ENCODE measurements around the gene SPAG6.
A peak's percentile ranks its signal among the peaks of the same experiment; 100 is the strongest.

SPAG6 gene

DNA sequence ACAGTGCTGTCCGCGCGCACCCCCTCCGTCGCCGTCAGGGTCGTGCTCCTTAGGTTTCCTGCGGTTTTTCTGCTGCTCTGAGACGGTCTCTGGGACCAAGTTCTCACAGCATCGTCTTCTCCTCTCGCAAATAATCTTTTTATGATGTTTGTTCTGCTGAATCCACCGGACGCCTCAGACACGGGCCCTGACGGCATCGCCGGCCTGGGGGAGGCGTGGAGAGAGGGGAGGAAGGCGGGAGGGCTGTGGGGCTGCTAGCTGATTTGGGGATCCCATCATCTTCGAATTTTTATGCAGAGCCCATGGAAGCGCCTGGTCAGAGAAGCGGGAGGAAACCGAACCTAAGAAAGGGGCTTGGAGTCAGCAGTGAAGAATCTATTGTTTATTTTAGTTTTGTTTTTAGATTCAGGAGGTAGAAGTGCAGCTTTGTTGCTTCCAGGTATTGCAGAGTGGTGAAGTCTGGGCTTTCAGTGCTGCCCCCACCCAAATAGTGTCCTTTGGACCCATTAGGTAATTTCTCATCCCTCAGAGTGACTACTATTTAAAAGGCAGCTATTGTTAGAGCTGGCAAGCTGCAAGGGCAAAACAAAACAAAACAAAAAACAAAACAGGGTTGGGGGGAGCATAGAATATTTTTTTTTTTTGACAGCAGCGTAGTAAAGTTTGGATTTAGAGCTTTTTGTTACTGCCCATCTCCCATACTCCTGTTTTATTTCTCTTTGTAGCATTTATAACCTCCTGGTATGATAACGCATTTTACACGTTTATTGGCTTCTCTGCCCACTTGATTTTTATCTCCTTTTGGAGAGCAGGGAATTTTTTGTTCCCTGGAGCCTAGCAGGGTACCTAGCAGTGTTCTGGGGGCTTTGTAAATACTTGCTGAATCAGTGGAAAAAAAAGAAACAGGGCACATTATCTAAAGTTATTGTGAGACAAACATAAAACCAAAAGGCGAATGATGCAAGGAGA, 92.6 kb downstream of the SPAG6 start:
- peak overlapping the region; percentile 77 for H3K27ac ChIP-seq

GRCh38 chr10:22438711-22439110, 93.4 kb downstream of the SPAG6 start:
- no peak overlapping the region for H3K27ac ChIP-seq
- TF ChIP-seq ZFX (IDR thresholded peaks at IDR 0.05) = no peak
- TF ChIP-seq CTCF (conservative IDR thresholded peaks at IDR 0.05) = no peak

More for the DNA sequence above, 92.6 kb downstream of the SPAG6 start:
- TF ChIP-seq ZFX (IDR thresholded peaks at IDR 0.05) (no peak), CTCF (conservative IDR thresholded peaks at IDR 0.05) (no peak)

- TF ChIP-seq ZFX (IDR thresholded peaks at IDR 0.05) (no peak), CTCF (conservative IDR thresholded peaks at IDR 0.05) (no peak)
- no peak overlapping the region for H3K27ac ChIP-seq
Observed at GRCh38 chr10:22442063-22442462, 96.8 kb downstream of the SPAG6 start.

- no peak overlapping the region for H3K27ac ChIP-seq
- TF ChIP-seq ZFX (IDR thresholded peaks at IDR 0.05) (no peak), CTCF (conservative IDR thresholded peaks at IDR 0.05) (no peak)
Observed at GRCh38 chr10:22442468-22442867, 97.2 kb downstream of the SPAG6 start.

- no peak overlapping the region for H3K27ac ChIP-seq
- no peak for TF ChIP-seq ZFX (IDR thresholded peaks at IDR 0.05)
- TF ChIP-seq CTCF (conservative IDR thresholded peaks at IDR 0.05) = no peak
Observed at GRCh38 chr10:22443175-22443901, 98.0 kb downstream of the SPAG6 start.

DNA sequence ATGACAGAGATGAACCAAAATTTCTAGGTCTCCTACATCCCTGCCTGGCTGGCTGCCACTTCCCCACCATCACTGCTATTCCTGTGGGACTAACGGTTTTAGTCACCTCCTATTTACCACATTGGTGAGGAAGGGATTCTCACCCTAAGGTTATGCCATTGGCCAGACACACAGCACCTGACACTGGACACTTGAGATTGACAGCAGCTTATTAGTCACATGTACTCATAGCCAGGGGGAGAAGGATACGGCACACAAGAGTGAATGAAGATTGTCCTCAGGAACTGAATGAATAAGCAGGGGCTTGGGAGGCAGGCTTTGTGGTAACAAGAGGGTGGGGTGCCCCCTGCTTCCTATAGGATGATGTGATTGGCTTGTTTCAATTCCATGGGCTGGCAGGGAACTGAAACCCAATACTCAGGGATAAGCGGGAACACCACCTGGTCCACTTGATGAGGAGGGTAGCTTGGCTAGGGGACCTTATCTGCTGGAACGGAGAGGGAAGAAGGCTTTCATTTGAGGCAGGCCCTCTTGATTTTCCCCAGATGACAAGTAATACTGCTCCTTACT, 99.0 kb downstream of the SPAG6 start:
- H3K27ac ChIP-seq = no peak overlapping the region
- TF ChIP-seq ZFX (IDR thresholded peaks at IDR 0.05) (no peak), CTCF (conservative IDR thresholded peaks at IDR 0.05) (no peak)
